IPS DF 6.9 (cell line): ENCODE results near the gene ANKRD12.

Experiments
- DNase-seq: peaks from one replicate; pipeline ENCODE4 v3.0.0-alpha.2; 2013; ENCODE audit warnings: low read depth, low spot score
- H3K27ac ChIP-seq: one replicate; pipeline ENCODE4 v1.5.1; 2013; ENCODE audit warnings: low read length, control low read depth
- H3K27me3 ChIP-seq: 2 replicates; pipeline ENCODE4 v1.6.1; 2013; ENCODE audit warnings: mild to moderate bottlenecking, low read length; ENCODE audit not compliant: control insufficient read depth, insufficient read depth
- H3K36me3 ChIP-seq: 2 replicates; pipeline ENCODE4 v1.6.1; 2013; ENCODE audit warnings: low read length; ENCODE audit not compliant: control insufficient read depth, insufficient read depth
- H3K4me1 ChIP-seq: 2 replicates; pipeline ENCODE4 v1.6.1; 2013; ENCODE audit warnings: low read length; ENCODE audit not compliant: control insufficient read depth, insufficient read depth
- H3K4me3 ChIP-seq: 2 replicates; pipeline ENCODE4 v1.5.1; 2013; ENCODE audit warnings: mild to moderate bottlenecking, low read length
- H3K9me3 ChIP-seq: 2 replicates; pipeline ENCODE4 v1.6.1; 2013; ENCODE audit warnings: low read length, inconsistent platforms; ENCODE audit not compliant: control insufficient read depth, insufficient read depth
- WGBS: extraction: QIAGEN DNeasy Blood & Tissue Kit; methylation state at CpG from one replicate; pipeline ENCODE4 v1.1.7; 2013; ENCODE audit warnings: mixed read lengths, missing lambda C conversion rate; ENCODE audit not compliant: insufficient read length, insufficient coverage; 5-methylcytosine and 5-hydroxymethylcytosine counted together

ANKRD12 gene

GRCh38 chr18:9124824-9125223 is 11.8 kb upstream of the ANKRD12 start:
- H3K36me3 ChIP-seq: peaks cover 4% of the 10 kb centered on the region; the same call in 1 of the 2 replicates
- no peaks in the 10 kb centered on the region for H3K4me1 ChIP-seq
- no peaks in the 10 kb centered on the region for H3K27me3 ChIP-seq
- no peaks in the 10 kb centered on the region for H3K9me3 ChIP-seq
- no CpG with 5 or more reads among the region's 1 CpG for WGBS
- DNase-seq: no peak
- no peak overlapping the region for H3K4me3 ChIP-seq
- no peak overlapping the region for H3K27ac ChIP-seq

GRCh38 chr18:9126337-9126736 is 10.2 kb upstream of the ANKRD12 start:
- no peaks in the 10 kb centered on the region for H3K9me3 ChIP-seq
- no peaks in the 10 kb centered on the region for H3K27me3 ChIP-seq
- peaks cover 4% of the 10 kb centered on the region; the same call in 1 of the 2 replicates for H3K36me3 ChIP-seq
- H3K4me3 ChIP-seq: no peak overlapping the region
- H3K4me1 ChIP-seq: no peaks in the 10 kb centered on the region
- WGBS: no CpG with 5 or more reads among the region's 3 CpGs
- DNase-seq: no peak
- no peak overlapping the region for H3K27ac ChIP-seq

- Histone ChIP-seq H3K9me3 (no peaks in the 10 kb centered on the region), H3K4me1 (no peaks in the 10 kb centered on the region), H3K36me3 (peaks cover 4% of the 10 kb centered on the region; the same call in 1 of the 2 replicates), H3K4me3 (no peak overlapping the region), H3K27me3 (no peaks in the 10 kb centered on the region), H3K27ac (no peak overlapping the region)
- no peak for DNase-seq
- no CpG with 5 or more reads among the region's 4 CpGs for WGBS
These were observed 6.4 kb upstream of the ANKRD12 start for GRCh38 chr18:9130195-9130594.

- no peaks in the 10 kb centered on the region for H3K9me3 ChIP-seq
- H3K36me3 ChIP-seq: peaks cover 4% of the 10 kb centered on the region; the same call in 1 of the 2 replicates
- WGBS: no CpG with 5 or more reads among the region's 2 CpGs
- no peaks in the 10 kb centered on the region for H3K27me3 ChIP-seq
- DNase-seq: no peak
- no peak overlapping the region for H3K27ac ChIP-seq
- no peaks in the 10 kb centered on the region for H3K4me1 ChIP-seq
- H3K4me3 ChIP-seq: no peak overlapping the region
These were observed 5.8 kb upstream of the ANKRD12 start for GRCh38 chr18:9130806-9131205.

GRCh38 chr18:9132628-9133027 is 4.0 kb upstream of the ANKRD12 start:
- Histone ChIP-seq H3K4me3 (no peak overlapping the region), H3K36me3 (peaks cover under 1% of the 10 kb centered on the region; the same call in 1 of the 2 replicates), H3K9me3 (no peaks in the 10 kb centered on the region), H3K4me1 (no peaks in the 10 kb centered on the region), H3K27ac (no peak overlapping the region), H3K27me3 (no peaks in the 10 kb centered on the region)
- no CpG with 5 or more reads among the region's 4 CpGs for WGBS
- DNase-seq: no peak

GRCh38 chr18:9133225-9133624 is 3.4 kb upstream of the ANKRD12 start:
- H3K4me3 ChIP-seq: no peak overlapping the region
- DNase-seq: no peak
- no peaks in the 10 kb centered on the region for H3K27me3 ChIP-seq
- no peaks in the 10 kb centered on the region for H3K9me3 ChIP-seq
- H3K27ac ChIP-seq: no peak overlapping the region
- H3K36me3 ChIP-seq: no peaks in the 10 kb centered on the region; the same call in 1 of the 2 replicates
- H3K4me1 ChIP-seq: no peaks in the 10 kb centered on the region
- no CpG with 5 or more reads among the region's 2 CpGs for WGBS

GRCh38 chr18:9135081-9135911 is 1.3 kb upstream of the ANKRD12 start:
- no peak overlapping the region for H3K27ac ChIP-seq
- no peaks in the 10 kb centered on the region for H3K27me3 ChIP-seq
- WGBS: no CpG with 5 or more reads among the region's 12 CpGs
- no peaks in the 10 kb centered on the region for H3K36me3 ChIP-seq
- DNase-seq: no peak
- H3K4me3 ChIP-seq: peak overlapping the region; percentile 73; the same call in 1 of the 2 replicates
- no peaks in the 10 kb centered on the region for H3K4me1 ChIP-seq
- H3K9me3 ChIP-seq: no peaks in the 10 kb centered on the region

GRCh38 chr18:9135912-9136314 is 668 bp upstream of the ANKRD12 start:
- no peaks in the 10 kb centered on the region for H3K4me1 ChIP-seq
- no peaks in the 10 kb centered on the region for H3K36me3 ChIP-seq
- H3K4me3 ChIP-seq: peak overlapping the region; percentile 73

GRCh38 chr18:9137168-9138066 is 836 bp downstream of the ANKRD12 start:
- H3K36me3 ChIP-seq: no peaks in the 10 kb centered on the region
- H3K9me3 ChIP-seq: no peaks in the 10 kb centered on the region
- peak overlapping the region; percentile 73 for H3K4me3 ChIP-seq
- no peaks in the 10 kb centered on the region for H3K4me1 ChIP-seq
- DNase-seq: no peak
- no peak overlapping the region for H3K27ac ChIP-seq
- no peaks in the 10 kb centered on the region for H3K27me3 ChIP-seq
- WGBS: no CpG with 5 or more reads among the region's 95 CpGs

More at GRCh38 chr18:9135912-9136314, 668 bp upstream of the ANKRD12 start:
- Histone ChIP-seq H3K27me3 (no peaks in the 10 kb centered on the region), H3K27ac (no peak overlapping the region), H3K9me3 (no peaks in the 10 kb centered on the region)
- no peak for DNase-seq
- WGBS: no CpG with 5 or more reads among the region's 33 CpGs

GRCh38 chr18:9139400-9140039 is 2.9 kb downstream of the ANKRD12 start:
- no peaks in the 10 kb centered on the region for H3K27me3 ChIP-seq
- no peak overlapping the region for H3K4me3 ChIP-seq
- H3K27ac ChIP-seq: no peak overlapping the region
- H3K4me1 ChIP-seq: no peaks in the 10 kb centered on the region
- no peaks in the 10 kb centered on the region for H3K36me3 ChIP-seq
- no peak for DNase-seq
- H3K9me3 ChIP-seq: no peaks in the 10 kb centered on the region
- no CpG with 5 or more reads among the region's 7 CpGs for whole genome bisulfite sequencing
